ENCODE data around the gene IFNA8.
"Not testable (repeated sequence)": the region's sequence is repeated elsewhere in the genome, so short reads cannot be mapped to it uniquely, and the experiment has no call there.

Gene IFNA8

DNA sequence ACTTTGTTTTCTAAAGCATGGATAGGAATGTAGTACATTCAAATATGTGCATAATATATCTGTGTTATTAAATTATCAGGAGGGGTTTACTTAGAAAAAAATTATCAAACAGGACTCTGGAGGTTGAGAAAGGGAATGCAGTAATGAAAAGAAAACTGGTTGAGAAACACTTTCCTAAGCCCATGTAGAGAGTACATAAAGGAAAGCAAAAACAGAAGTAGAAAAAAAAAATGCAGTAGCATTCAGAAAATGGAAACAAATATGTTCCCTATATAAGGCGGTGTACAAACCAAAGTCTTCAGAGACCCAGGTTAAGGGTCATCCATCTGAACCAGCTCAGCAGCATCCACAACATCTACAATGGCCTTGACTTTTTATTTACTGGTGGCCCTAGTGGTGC, at the start of gene IFNA8:
Gene IFNA8 (plus strand): TSS at position 301 of the 400 bp plus-strand sequence. CDS start 60 bp downstream, at position 361.
- TF ChIP-seq, protein P1, sequence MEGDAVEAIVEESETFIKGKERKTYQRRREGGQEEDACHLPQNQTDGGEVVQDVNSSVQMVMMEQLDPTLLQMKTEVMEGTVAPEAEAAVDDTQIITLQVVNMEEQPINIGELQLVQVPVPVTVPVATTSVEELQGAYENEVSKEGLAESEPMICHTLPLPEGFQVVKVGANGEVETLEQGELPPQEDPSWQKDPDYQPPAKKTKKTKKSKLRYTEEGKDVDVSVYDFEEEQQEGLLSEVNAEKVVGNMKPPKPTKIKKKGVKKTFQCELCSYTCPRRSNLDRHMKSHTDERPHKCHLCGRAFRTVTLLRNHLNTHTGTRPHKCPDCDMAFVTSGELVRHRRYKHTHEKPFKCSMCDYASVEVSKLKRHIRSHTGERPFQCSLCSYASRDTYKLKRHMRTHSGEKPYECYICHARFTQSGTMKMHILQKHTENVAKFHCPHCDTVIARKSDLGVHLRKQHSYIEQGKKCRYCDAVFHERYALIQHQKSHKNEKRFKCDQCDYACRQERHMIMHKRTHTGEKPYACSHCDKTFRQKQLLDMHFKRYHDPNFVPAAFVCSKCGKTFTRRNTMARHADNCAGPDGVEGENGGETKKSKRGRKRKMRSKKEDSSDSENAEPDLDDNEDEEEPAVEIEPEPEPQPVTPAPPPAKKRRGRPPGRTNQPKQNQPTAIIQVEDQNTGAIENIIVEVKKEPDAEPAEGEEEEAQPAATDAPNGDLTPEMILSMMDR (IDR thresholded peaks at IDR 0.05; ENCODE audit: control insufficient read depth, extremely low read depth, insufficient read depth) = no peak

DNA sequence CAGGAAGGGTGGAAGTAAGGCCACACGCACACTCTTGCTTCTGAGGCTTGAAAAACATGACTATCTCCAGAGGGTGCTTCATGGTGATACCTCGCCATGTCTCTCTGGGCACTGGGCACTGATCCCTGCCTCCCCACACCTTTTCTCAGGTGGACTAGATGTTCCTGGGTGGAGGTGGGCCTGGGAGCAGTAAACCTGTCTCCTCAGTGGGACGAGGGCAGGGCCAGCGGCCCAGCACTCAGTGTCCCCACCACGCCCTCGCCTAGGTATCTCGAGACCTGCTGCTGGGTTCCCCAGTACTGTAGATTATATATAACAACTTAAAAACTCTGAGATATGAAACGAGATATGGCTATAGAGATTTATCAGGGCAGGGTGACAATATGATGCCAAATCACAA, 46.6 kb upstream of the IFNA8 start:
- TF ChIP-seq, protein P1 (IDR thresholded peaks at IDR 0.05; ENCODE audit: control insufficient read depth, extremely low read depth, insufficient read depth) = no peak
- DNase-seq (ENCODE audit: low read depth) = no peak
- no peak overlapping the region for H3K4me3 ChIP-seq (ENCODE audit: low read depth, low read length)

More for the DNA sequence above, at the start of gene IFNA8:
- no peak within 1 kb of the TSS for H3K4me3 ChIP-seq (ENCODE audit: low read depth, low read length)
- DNase-seq (ENCODE audit: low read depth) = no peak

DNA sequence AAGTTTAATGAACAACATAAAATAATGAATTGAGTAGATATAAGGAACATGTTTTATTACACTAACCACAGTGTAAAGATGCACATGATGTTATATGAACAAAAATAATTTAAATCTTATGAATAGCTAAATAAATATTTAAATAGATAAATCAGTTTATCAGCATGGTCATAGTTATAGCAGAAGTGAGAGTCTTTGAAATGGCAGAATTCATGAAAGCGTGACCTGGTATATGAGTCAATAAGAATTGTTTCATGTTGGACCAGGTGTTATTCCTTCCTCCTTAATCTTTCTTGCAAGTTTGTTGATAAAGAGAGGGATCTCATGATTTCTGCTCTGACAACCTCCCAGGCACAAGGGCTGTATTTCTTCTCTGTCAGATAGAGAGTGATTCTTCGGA, 41.7 kb upstream of the IFNA8 start:
- DNase-seq (ENCODE audit: low read depth); H3K4me3 ChIP-seq (ENCODE audit: low read depth, low read length): not testable (repeated sequence)

DNA sequence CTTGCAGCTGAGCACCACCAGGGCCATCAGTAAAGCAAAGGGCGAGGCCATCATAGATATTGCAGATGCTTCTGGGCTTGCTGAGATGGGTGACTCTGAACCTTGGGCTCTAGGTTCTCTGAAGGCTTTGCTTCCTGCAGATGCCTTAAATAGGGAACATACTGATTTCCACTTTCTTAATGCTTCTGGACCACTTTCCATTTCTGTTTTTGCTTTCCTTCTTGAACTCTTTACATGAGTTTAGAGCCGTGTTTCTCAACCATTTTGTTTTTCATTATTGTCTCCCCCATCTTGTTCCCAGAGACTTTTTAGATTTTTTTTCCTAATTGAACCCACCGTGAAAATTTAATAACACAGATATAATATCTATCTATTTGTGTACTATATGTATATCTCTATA, 41.0 kb upstream of the IFNA8 start, which contains the start of gene IFNA13:
Gene IFNA13 (minus strand): TSS at position 101 of the 400 bp plus-strand sequence. CDS start 47 bp downstream, at position 54.
- DNase-seq (ENCODE audit: low read depth) = no peak
- H3K4me3 ChIP-seq (ENCODE audit: low read depth, low read length) = no peak within 1 kb of the TSS
- TF ChIP-seq, protein P1 (IDR thresholded peaks at IDR 0.05; ENCODE audit: control insufficient read depth, extremely low read depth, insufficient read depth) = no peak

DNA sequence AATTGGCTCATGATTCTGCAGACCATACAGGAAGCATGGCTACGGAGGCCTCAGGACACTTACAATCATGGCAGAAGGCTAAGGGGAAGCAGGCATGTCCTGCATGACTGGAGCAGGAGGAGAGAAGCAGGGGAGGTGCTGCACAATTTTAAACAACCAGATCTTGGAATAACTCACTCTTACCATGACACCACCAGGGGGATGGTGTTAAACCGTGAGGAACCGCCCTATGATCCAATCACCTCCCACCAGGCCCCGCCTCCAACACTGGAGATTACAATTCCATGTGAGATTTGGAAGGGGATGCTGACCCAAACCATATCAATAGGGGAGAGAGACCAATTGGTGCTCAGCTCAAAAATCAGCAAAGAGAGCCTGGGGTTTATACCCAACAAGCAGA, 37.5 kb upstream of the IFNA8 start:
- not testable (repeated sequence) for DNase-seq (ENCODE audit: low read depth)

DNA sequence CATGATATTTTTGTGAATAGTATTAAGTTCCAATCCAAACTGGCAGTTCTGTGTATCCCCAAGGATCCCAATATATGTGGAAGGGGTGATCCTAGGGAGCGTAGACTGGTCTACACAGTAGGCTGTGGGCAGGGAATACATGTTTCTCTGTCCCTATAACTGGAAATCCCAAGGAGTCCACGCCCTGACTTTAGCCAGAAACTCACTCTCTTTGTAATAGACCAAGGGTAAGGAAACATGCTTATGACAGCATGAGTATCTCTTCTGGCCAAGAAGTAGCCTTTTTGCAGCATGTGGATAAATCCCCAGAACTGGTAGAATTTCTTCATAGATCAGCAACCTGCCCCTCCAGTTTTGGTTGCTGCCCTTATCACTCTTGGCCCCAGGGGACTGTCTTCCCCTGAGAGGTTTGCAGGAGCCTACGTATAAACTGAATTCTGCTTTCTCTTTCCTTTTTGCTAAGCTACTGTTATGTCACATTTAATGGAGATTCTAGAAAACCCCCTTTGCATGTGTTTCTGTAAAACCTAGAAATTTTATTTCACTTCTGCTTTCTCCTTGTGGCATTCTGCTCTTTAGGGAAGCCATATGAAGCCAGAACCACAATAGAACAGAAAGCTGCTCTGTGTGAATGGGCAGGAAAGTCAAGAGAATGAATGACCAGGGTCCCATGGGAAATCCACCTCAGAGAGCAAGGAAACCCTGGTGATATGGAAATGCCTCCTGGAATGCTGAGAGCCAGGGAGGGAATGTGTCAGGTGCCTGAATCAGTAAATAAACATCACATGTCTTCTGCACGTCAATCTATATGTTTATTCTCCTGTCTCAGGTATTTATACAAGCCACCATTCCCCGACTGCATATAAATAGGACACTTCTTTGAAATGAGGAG, 27.2 kb upstream of the IFNA8 start:
- no peak overlapping the region for H3K4me3 ChIP-seq (ENCODE audit: low read depth, low read length)
- TF ChIP-seq, protein P1 (IDR thresholded peaks at IDR 0.05; ENCODE audit: control insufficient read depth, extremely low read depth, insufficient read depth) = no peak
- no peak for DNase-seq (ENCODE audit: low read depth)

More for the DNA sequence above, 37.5 kb upstream of the IFNA8 start:
- not testable (repeated sequence) for H3K4me3 ChIP-seq (ENCODE audit: low read depth, low read length)

DNA sequence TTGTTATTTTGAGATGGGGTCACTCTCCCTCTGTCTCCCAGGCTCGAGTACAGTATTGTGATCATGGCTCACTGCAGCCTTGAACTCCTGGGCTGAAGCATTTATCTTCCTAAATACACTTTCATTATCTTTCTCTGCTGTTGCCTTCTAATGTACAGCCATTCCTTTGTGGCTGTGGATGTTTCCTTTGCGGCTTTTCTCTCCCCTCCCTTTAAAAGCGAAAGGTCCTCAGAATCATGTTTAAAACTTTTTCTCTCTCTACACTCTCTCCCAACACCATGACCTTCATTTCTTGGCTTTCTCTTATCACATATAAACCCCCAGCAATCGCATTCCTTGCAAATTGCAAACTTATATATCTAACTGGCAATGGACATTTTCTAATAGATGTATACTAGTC, 25.3 kb upstream of the IFNA8 start:
- TF ChIP-seq, protein P1 (IDR thresholded peaks at IDR 0.05; ENCODE audit: control insufficient read depth, extremely low read depth, insufficient read depth) = no peak

More for the DNA sequence above, 25.3 kb upstream of the IFNA8 start:
- H3K4me3 ChIP-seq (ENCODE audit: low read depth, low read length) = no peak overlapping the region
- no peak for DNase-seq (ENCODE audit: low read depth)

Data from LNCaP clone FGC (cell line).